Measurements from ENCODE around the gene ASXL1.
"Not testable (repeated sequence)": the region's sequence is repeated elsewhere in the genome, so short reads cannot be mapped to it uniquely, and the experiment has no call there.

ASXL1 gene

GRCh38 chr20:32316667-32317066 lies 41.5 kb upstream of the ASXL1 start:
- H3K36me3 ChIP-seq (ENCODE audit: control insufficient read depth, insufficient read depth, low read length), result peaks cover 12% of the 10 kb centered on the region
- no peak overlapping the region for H3K4me3 ChIP-seq (replicated peaks; ENCODE audit: low read depth, low read length)
- no peaks in the 10 kb centered on the region for H3K27me3 ChIP-seq (replicated peaks; ENCODE audit: control insufficient read depth, insufficient read depth, low read length)
- DNase-seq (ENCODE audit: extremely low read depth, insufficient read length), result no peak
- no peak for TF ChIP-seq CTCF (IDR thresholded peaks at IDR 0.05; ENCODE audit: insufficient read depth, low read length, poor library complexity, severe bottlenecking)

GRCh38 chr20:32319100-32319499 lies 39.0 kb upstream of the ASXL1 start:
- H3K36me3 ChIP-seq (ENCODE audit: control insufficient read depth, insufficient read depth, low read length), result peaks cover 9% of the 10 kb centered on the region
- no peak for DNase-seq (ENCODE audit: extremely low read depth, insufficient read length)
- no peaks in the 10 kb centered on the region for H3K27me3 ChIP-seq (replicated peaks; ENCODE audit: control insufficient read depth, insufficient read depth, low read length)
- no peak overlapping the region for H3K4me3 ChIP-seq (replicated peaks; ENCODE audit: low read depth, low read length)
- TF ChIP-seq CTCF (IDR thresholded peaks at IDR 0.05; ENCODE audit: insufficient read depth, low read length, poor library complexity, severe bottlenecking), result no peak

GRCh38 chr20:32320305-32320704 lies 37.8 kb upstream of the ASXL1 start:
- Histone ChIP-seq H3K27me3 (replicated peaks; ENCODE audit: control insufficient read depth, insufficient read depth, low read length) (no peaks in the 10 kb centered on the region), H3K36me3 (ENCODE audit: control insufficient read depth, insufficient read depth, low read length) (peaks cover 6% of the 10 kb centered on the region), H3K4me3 (replicated peaks; ENCODE audit: low read depth, low read length) (no peak overlapping the region)
- no peak for TF ChIP-seq CTCF (IDR thresholded peaks at IDR 0.05; ENCODE audit: insufficient read depth, low read length, poor library complexity, severe bottlenecking)
- DNase-seq (ENCODE audit: extremely low read depth, insufficient read length), result no peak

DNA sequence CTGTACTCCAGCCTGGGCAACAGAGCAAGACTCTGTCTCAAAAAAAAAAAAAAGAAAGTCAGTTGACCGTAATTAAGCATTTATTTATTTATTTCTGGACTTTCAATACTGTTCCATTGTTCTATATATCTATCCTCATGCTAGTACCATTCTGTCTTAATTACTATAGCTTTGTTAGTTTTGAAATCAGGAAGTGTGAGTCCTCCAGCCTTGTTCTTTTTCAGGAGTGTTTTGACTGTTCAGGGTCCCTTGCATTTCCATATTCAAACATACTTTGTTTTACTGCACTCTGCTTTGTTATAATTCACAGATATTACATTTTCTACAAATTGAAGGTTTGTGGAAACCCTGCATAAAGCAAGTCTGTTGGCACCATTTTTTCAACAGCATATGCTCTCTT lies 36.7 kb upstream of the ASXL1 start:
- H3K36me3 ChIP-seq (ENCODE audit: control insufficient read depth, insufficient read depth, low read length), result peaks cover 4% of the 10 kb centered on the region
- DNase-seq (ENCODE audit: extremely low read depth, insufficient read length), result no peak
- no peaks in the 10 kb centered on the region for H3K27me3 ChIP-seq (replicated peaks; ENCODE audit: control insufficient read depth, insufficient read depth, low read length)
- no peak overlapping the region for H3K4me3 ChIP-seq (replicated peaks; ENCODE audit: low read depth, low read length)
- TF ChIP-seq CTCF (IDR thresholded peaks at IDR 0.05; ENCODE audit: insufficient read depth, low read length, poor library complexity, severe bottlenecking), result no peak

- not testable (repeated sequence) for DNase-seq (ENCODE audit: extremely low read depth, insufficient read length); H3K27me3 ChIP-seq (replicated peaks; ENCODE audit: control insufficient read depth, insufficient read depth, low read length); H3K4me3 ChIP-seq (replicated peaks; ENCODE audit: low read depth, low read length); H3K36me3 ChIP-seq (ENCODE audit: control insufficient read depth, insufficient read depth, low read length)
Measured at GRCh38 chr20:32322260-32322659, 35.9 kb upstream of the ASXL1 start.

GRCh38 chr20:32323761-32324160 lies 34.4 kb upstream of the ASXL1 start:
- not testable (repeated sequence) for H3K4me3 ChIP-seq (replicated peaks; ENCODE audit: low read depth, low read length); H3K27me3 ChIP-seq (replicated peaks; ENCODE audit: control insufficient read depth, insufficient read depth, low read length); H3K36me3 ChIP-seq (ENCODE audit: control insufficient read depth, insufficient read depth, low read length); DNase-seq (ENCODE audit: extremely low read depth, insufficient read length)

DNA sequence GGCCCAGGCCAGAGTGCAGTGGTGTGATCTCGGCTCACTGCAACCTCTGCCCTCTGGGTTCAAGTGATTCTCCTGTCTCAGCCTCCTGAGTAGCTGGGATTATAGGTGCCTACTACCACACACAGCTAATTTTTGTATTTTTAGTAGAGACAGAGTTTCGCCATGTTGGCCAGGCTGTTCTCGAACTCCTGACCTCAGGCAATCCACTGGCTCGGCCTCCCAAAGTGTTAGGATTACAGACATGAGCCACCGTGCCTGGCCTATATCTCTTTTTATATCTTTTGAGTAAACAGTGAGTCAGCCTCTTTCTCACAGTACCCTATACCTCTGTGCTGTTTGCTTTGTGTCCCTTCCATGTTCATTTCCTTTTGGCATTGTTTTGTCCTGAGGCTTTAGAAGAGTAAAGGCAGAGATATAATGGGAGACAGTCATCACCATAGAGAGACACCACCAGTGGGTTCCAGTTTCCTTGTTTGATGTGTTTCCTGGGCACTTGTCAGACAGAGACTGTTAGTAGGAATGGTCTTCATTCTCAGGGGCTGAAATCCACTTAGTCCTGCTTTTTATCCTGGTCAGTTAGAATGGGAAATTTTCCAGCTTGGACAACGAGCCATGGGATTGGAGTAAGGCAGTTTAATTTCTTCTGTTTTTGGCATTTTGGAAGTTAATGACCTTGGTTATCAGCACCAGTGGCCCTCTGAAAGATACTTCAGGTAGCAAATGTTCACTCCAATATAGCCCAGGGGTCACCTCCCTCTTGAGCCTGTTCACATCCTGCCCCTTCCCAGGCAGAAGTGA lies 32.2 kb upstream of the ASXL1 start:
- H3K4me3 ChIP-seq (replicated peaks; ENCODE audit: low read depth, low read length), result no peak overlapping the region
- no peak for DNase-seq (ENCODE audit: extremely low read depth, insufficient read length)
- TF ChIP-seq CTCF (IDR thresholded peaks at IDR 0.05; ENCODE audit: insufficient read depth, low read length, poor library complexity, severe bottlenecking), result no peak
- H3K27me3 ChIP-seq (replicated peaks; ENCODE audit: control insufficient read depth, insufficient read depth, low read length), result no peaks in the 10 kb centered on the region
- H3K36me3 ChIP-seq (ENCODE audit: control insufficient read depth, insufficient read depth, low read length), result peaks cover 13% of the 10 kb centered on the region
